Common myeloid progenitor, CD34-positive (primary cell): ENCODE data around the gene GALNT15.

Experiments used
- CTCF ChIA-PET: fragments of 350-600 bp; sonication (Branson Sonifier 250); formaldehyde crosslinking; loops from one replicate; lab custom pipeline; 2021; ENCODE audit warnings: antibody characterized with exemption; lab: Charles Lee
- POLR2A ChIA-PET: fragments of 350-600 bp; sonication (Branson Sonifier 250); formaldehyde crosslinking; loops from one replicate; lab custom pipeline; 2021; ENCODE audit warnings: antibody characterized with exemption; lab: Charles Lee
- DNase-seq, 3 donors: peaks; one replicate each; pipeline versions ENCODE4 v3.0.0 to v3.0.0-alpha.2; 2013
- H3K27ac ChIP-seq, 2 experiments: 1 replicate in 1 of 2; 2 replicates in 1 of 2; pipeline ENCODE4 v1.7.0; 2013; ENCODE audit warnings: inconsistent platforms in 2 of 2, low read length in 2 of 2, mild to moderate bottlenecking in 2 of 2, low read depth in 1 of 2, moderate library complexity in 1 of 2; ENCODE audit not compliant: severe bottlenecking in 2 of 2, insufficient read depth in 1 of 2, poor library complexity in 1 of 2
- H3K27me3 ChIP-seq, 5 experiments: replicated peaks in 2 of 5; 1 replicate in 3 of 5; 2 replicates in 2 of 5; pipeline versions ENCODE4 v1.6.1 to v1.7.0; 2013; ENCODE audit warnings: low read length in 4 of 5, mild to moderate bottlenecking in 2 of 5, moderate library complexity in 2 of 5, inconsistent platforms in 1 of 5; ENCODE audit not compliant: insufficient read depth in 5 of 5, control insufficient read depth in 4 of 5
- H3K36me3 ChIP-seq, 4 experiments: 1 replicate in 2 of 4; 2 replicates in 2 of 4; pipeline versions ENCODE4 v1.6.1 to v1.7.0; 2013; ENCODE audit warnings: low read length in 3 of 4, control low read depth in 1 of 4, mild to moderate bottlenecking in 1 of 4; ENCODE audit not compliant: control insufficient read depth in 4 of 4, insufficient read depth in 4 of 4
- H3K4me1 ChIP-seq, 4 experiments: 1 replicate in 3 of 4; 2 replicates in 1 of 4; pipeline versions ENCODE4 v1.6.1 to v1.7.1; 2013; ENCODE audit warnings: low read length in 3 of 4, mild to moderate bottlenecking in 3 of 4, control low read depth in 1 of 4, inconsistent platforms in 1 of 4, moderate library complexity in 1 of 4; ENCODE audit not compliant: control insufficient read depth in 4 of 4, insufficient read depth in 4 of 4; ENCODE audit errors: control extremely low read depth in 1 of 4
- H3K4me3 ChIP-seq, 7 experiments: 1 replicate in 4 of 7; 2 replicates in 3 of 7; pipeline versions ENCODE4 v1.5.1 to v1.7.0; 2013; ENCODE audit warnings: mild to moderate bottlenecking in 7 of 7, low read length in 6 of 7, moderate library complexity in 6 of 7, inconsistent platforms in 2 of 7, low read depth in 2 of 7, control low read depth in 1 of 7; ENCODE audit not compliant: insufficient read depth in 4 of 7, control insufficient read depth in 1 of 7; ENCODE audit errors: extremely low read depth in 1 of 7
- H3K9me3 ChIP-seq, 5 experiments: 1 replicate in 4 of 5; 2 replicates in 1 of 5; pipeline versions ENCODE4 v1.6.1 to v1.7.1; 2013; ENCODE audit warnings: low read length in 4 of 5, mild to moderate bottlenecking in 2 of 5, inconsistent platforms in 1 of 5, low read depth in 1 of 5, moderate library complexity in 1 of 5; ENCODE audit not compliant: control insufficient read depth in 4 of 5, insufficient read depth in 2 of 5; ENCODE audit errors: control extremely low read depth in 1 of 5
- WGBS: methylation state at CpG from one replicate; pipeline ENCODE4 v1.1.5; 2013; ENCODE audit not compliant: insufficient coverage; 5-methylcytosine and 5-hydroxymethylcytosine counted together

GALNT15 gene

DNA sequence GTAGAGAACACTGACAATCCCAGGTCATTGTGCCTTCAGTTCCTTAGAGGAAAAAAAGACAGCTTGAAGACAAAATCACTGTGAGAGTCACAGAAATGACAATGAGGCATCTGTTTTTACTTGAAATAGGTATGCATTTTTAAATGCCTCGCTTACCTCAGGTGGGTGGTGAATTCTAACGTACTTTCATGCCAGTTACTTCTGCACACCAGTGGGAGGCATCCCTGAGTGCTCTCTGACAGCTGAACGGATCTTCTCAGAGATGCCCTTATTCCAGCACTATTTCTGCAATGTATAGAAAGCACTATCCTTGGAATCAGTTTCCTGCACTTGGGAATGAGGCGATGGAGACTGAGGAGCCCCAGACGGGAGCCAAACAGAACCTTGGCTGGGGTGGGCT is 74.1 kb downstream of the GALNT15 start:
- no peaks in the 10 kb centered on the region for H3K36me3 ChIP-seq
- H3K4me3 ChIP-seq, result no peak overlapping the region
- no peak for DNase-seq
- H3K27me3 ChIP-seq, result no peaks in the 10 kb centered on the region
- peaks cover 0 to 5% (median 0%) of the 10 kb centered on the region in 4 experiments for H3K4me1 ChIP-seq
- POLR2A ChIA-PET, result no interaction called here
- 94% methylated on average over 5 of the region's 5 CpGs for WGBS
- no peaks in the 10 kb centered on the region for H3K9me3 ChIP-seq
- CTCF ChIA-PET, result interaction anchor here (0.8 to 2.2 kb wide), 15 partner anchors 12 to 618 kb away, joined by 3 to 21 read pairs (median 4); partner anchors contain the start of genes DPH3 and OXNAD1
- no peak overlapping the region for H3K27ac ChIP-seq

DNA sequence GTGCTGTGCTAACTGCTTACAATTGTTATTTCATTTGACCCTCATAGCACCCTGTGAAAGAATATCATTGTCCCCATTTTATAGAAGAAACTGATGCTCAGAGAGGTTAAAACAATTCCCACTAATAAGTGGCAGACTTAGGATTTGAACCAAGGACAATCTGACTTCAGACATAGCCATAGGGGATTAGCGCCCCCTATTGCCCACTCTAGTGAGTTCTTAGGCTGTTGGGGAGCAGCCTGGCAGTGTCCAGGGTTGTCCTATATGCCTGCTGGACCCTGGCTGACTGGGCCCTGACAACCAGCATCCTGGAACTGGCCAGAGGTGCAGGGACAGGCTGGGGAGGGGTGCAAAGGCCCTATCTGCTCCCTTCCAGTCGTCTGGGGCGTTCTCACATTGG is 74.9 kb downstream of the GALNT15 start:
- no peaks in the 10 kb centered on the region for H3K27me3 ChIP-seq
- peak; percentile 17 to 40 (median 32) for DNase-seq
- H3K4me3 ChIP-seq, result no peak overlapping the region
- no peaks in the 10 kb centered on the region for H3K9me3 ChIP-seq
- ChIA-PET CTCF (interaction anchor here (1.1 to 2.2 kb wide), 2 partner anchors 15 to 201 kb away, joined by 3 to 21 read pairs; no protein-coding TSS in a partner anchor), POLR2A (no interaction called here)
- 84% methylated on average over 3 of the region's 3 CpGs for WGBS
- H3K27ac ChIP-seq, result no peak overlapping the region
- no peaks in the 10 kb centered on the region for H3K36me3 ChIP-seq
- peaks cover 0 to 2% (median 0%) of the 10 kb centered on the region in 4 experiments for H3K4me1 ChIP-seq

DNA sequence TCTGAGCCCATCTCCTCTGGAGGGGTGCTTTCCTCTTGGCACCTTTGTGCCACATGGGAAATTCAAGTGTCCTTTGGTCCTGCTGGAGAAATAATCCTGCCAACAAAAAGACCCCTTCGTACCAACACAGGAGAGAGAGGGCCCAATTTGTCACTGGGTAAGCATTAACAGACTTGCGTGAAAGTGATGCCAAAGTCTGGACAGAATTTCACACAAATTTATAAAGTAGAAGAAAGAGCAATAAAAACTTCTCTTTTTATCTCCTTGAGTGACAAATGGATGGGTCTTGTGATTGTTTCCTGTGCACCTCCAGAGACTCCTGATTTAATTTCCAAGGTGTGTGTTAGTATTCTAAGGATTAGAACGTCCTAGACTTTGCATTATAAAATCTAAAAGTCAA is 75.4 kb downstream of the GALNT15 start:
- no peak overlapping the region for H3K4me3 ChIP-seq
- WGBS, result 100% methylated on average over 1 of the region's 3 CpGs
- no peak overlapping the region for H3K27ac ChIP-seq
- H3K4me1 ChIP-seq, result peaks cover 0 to 2% (median 0%) of the 10 kb centered on the region in 4 experiments
- no peaks in the 10 kb centered on the region for H3K27me3 ChIP-seq
- ChIA-PET CTCF (interaction anchor here (3.2 kb wide), 1 partner anchor 15 kb away, joined by 19 read pairs; the partner anchor contains the start of genes DPH3 and OXNAD1), POLR2A (no interaction called here)
- H3K9me3 ChIP-seq, result no peaks in the 10 kb centered on the region
- DNase-seq, result no peak
- no peaks in the 10 kb centered on the region for H3K36me3 ChIP-seq

DNA sequence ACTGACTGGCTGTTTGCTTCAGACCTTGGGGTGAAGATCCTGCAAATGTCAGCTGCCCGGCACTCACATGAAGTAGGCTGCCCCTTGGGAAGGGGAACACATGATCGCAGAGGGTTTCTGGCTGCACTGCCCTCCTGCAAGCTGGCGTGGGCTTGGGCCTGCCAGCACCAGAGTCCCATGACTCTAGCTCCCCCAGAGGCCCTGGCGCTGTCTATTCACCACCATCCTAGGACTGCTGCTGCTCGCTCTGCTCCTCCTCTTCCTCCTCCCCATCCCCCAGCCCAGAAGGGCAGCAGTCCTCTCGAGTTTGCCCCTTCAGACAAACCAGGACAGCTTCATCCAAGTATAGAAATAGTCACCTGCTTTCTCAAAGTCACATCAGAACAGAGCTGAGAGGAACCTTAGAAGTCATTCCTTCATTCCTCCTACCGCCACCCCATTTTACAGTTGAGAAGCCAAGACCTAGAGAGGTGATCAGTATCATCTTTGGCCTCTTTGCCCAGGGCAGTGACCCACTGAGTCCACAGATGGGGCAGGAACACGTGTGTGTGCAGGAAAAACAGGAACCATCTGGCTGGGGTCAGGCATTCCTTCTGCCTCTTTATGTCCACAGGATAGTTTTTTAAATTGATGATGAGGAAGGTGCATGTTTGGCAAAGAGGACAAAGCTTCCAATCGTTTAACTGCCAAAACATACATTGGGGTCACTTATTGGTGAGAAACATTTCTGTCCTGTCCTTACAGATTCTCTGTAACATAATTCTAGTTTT is 77.0 kb downstream of the GALNT15 start:
- no peak for DNase-seq
- POLR2A ChIA-PET, result interaction anchor here (1.0 kb wide), 1 partner anchor 13 kb away, joined by 5 read pairs; the partner anchor contains the start of genes DPH3 and OXNAD1
- H3K36me3 ChIP-seq, result no peaks in the 10 kb centered on the region
- no peak overlapping the region for H3K4me3 ChIP-seq
- H3K27me3 ChIP-seq, result no peaks in the 10 kb centered on the region
- H3K4me1 ChIP-seq, result peaks cover 0 to 2% (median 0%) of the 10 kb centered on the region in 4 experiments
- no peaks in the 10 kb centered on the region for H3K9me3 ChIP-seq
- CTCF ChIA-PET, result interaction anchor here (1.0 to 3.2 kb wide), 5 partner anchors 8 to 202 kb away, joined by 3 to 19 read pairs (median 4); partner anchors contain the start of genes DPH3 and OXNAD1
- 80% methylated on average over 8 of the region's 9 CpGs for WGBS
- no peak overlapping the region for H3K27ac ChIP-seq

DNA sequence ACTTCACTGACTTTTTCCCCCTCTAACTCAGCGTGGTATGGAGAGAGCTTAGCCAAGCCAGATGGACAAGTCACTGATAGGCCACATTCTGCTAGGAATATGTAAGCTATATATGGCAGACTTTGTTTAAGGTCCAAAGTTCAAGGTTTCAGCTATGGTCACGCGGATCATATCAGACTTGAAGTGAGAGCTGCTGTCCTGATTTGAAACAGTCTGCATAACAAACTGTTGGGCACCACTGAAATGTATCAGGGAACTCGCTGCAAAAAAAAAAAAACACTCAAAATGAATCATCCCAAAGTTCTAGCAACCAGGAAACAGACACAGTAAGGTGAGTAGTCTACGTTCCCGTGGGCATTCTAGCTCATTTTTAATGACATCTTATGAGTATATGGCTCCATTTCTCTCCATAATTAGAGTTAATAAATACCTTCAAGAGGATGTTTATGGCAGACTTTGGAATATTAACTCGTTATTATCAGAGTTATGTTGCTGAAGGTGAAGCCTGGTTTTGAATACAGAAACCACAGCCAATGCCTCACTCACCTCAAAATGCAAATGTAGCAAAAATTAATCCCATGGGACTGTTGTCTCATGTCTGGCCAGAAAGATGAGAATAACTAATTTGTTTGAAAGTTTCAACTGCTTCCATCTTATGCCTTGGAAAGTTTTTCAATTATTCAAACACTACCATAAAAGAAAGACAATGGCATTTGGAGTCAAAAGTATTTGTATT is 77.9 kb downstream of the GALNT15 start:
- no peaks in the 10 kb centered on the region for H3K27me3 ChIP-seq
- POLR2A ChIA-PET, result interaction anchor here (1.0 kb wide), 1 partner anchor 12 kb away, joined by 5 read pairs; the partner anchor contains the start of genes DPH3 and OXNAD1
- H3K4me3 ChIP-seq, result no peak overlapping the region

DNA sequence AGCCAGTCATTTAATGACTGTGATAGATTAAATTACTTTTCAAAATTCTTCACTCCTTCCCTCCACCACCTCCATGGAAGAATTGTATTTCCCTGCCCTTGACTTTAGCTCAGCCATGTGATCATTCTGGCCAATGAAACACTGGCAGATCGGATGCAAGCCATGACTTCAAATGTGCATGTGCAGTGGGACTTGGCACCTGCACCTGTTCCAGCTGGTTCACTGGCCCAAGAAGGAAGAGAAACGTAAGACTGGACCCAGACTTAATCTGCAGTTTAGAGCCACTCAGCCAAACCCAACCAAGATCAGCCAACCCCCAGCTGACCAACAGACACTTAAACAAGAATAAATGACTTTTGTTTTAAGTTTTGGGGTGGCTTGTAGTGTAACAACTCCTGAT is 78.5 kb downstream of the GALNT15 start:
- WGBS, result 100% methylated on average over 1 of the region's 2 CpGs
- Histone ChIP-seq H3K9me3 (no peaks in the 10 kb centered on the region), H3K36me3 (no peaks in the 10 kb centered on the region), H3K27ac (no peak overlapping the region), H3K4me3 (no peak overlapping the region), H3K27me3 (no peaks in the 10 kb centered on the region), H3K4me1 (no peaks in the 10 kb centered on the region)
- ChIA-PET POLR2A (no interaction called here), CTCF (interaction anchor here (0.8 to 3.2 kb wide), 3 partner anchors 9 to 438 kb away, joined by 3 to 19 read pairs (median 6); partner anchors contain the start of genes DPH3 and OXNAD1)
- no peak for DNase-seq

More for the DNA sequence above, 77.9 kb downstream of the GALNT15 start:
- 86% methylated on average over 3 of the region's 7 CpGs for WGBS
- H3K9me3 ChIP-seq, result no peaks in the 10 kb centered on the region
- CTCF ChIA-PET, result interaction anchor here (0.6 to 3.2 kb wide), 7 partner anchors 8 to 437 kb away, joined by 3 to 19 read pairs (median 3); partner anchors contain the start of genes DPH3 and OXNAD1
- peaks cover 0 to 2% (median 0%) of the 10 kb centered on the region in 4 experiments for H3K4me1 ChIP-seq
- no peak overlapping the region for H3K27ac ChIP-seq
- no peak for DNase-seq
- H3K36me3 ChIP-seq, result no peaks in the 10 kb centered on the region
